ENCODE data around the gene SLC35F6.

DNA sequence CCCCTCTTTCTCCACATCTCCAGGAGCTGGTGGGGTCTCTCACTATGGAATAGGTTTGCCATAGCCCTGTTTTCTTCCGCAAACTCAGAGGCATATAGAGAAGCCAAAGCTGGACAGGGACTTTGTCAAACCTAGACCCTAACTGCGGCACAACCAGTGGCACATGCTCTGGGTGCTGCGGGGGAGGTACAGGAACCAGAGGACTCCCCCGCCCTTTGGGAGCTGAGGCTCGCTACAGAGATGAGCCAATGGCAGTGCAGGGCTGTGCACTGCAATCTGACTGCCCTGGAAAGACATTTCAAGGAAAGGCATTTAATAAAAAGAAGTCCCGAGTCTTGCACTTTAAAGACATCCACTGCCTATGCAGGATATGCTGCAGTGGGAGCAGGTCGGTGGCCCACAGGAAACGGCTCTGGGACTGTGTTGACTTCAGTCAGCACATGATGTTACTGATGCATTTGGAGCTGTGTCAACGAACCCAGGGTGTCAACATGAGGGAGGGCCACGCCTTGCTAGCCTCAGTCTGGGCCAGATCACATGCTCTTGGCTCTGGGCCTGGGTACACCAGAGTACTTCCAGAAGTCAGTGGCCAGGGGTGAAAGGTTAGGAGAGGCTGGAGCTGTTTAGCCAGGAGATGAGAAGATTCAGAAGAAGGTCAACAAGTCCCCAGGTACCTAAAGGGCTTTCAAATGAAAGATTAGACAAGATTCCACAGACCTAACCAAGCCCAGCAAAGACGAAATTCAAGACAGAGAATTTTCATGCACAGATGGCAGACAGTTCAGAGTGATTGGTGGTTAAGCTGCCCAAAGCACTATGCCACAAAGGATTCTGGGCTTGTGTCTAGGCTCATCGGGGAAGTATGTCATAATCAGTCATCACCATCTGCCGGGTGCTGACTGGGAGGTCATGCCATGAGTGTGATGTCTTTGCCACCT, 8.2 kb downstream of the SLC35F6 start:
- TF ChIP-seq, protein P1, sequence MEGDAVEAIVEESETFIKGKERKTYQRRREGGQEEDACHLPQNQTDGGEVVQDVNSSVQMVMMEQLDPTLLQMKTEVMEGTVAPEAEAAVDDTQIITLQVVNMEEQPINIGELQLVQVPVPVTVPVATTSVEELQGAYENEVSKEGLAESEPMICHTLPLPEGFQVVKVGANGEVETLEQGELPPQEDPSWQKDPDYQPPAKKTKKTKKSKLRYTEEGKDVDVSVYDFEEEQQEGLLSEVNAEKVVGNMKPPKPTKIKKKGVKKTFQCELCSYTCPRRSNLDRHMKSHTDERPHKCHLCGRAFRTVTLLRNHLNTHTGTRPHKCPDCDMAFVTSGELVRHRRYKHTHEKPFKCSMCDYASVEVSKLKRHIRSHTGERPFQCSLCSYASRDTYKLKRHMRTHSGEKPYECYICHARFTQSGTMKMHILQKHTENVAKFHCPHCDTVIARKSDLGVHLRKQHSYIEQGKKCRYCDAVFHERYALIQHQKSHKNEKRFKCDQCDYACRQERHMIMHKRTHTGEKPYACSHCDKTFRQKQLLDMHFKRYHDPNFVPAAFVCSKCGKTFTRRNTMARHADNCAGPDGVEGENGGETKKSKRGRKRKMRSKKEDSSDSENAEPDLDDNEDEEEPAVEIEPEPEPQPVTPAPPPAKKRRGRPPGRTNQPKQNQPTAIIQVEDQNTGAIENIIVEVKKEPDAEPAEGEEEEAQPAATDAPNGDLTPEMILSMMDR (optimal IDR thresholded peaks at IDR 0.05 in 1 of 3, IDR thresholded peaks at IDR 0.05 in 1 of 3, conservative IDR thresholded peaks at IDR 0.05 in 1 of 3; ENCODE audit: extremely low read depth in 1 of 3, insufficient read depth in 2 of 3, low read length in 3 of 3) = no peak
- TF ChIP-seq EZH2 (IDR thresholded peaks at IDR 0.05; ENCODE audit: low read length) = no peak

Data from keratinocyte (primary cell).